Left hindlimb (tissue), 1 donor: ENCODE measurements around the gene EPB41L2.

ENCODE experiments used
- DNase-seq: peaks from one replicate; pipeline ENCODE4 v3.0.0-alpha.2; 2018

EPB41L2 gene

DNA sequence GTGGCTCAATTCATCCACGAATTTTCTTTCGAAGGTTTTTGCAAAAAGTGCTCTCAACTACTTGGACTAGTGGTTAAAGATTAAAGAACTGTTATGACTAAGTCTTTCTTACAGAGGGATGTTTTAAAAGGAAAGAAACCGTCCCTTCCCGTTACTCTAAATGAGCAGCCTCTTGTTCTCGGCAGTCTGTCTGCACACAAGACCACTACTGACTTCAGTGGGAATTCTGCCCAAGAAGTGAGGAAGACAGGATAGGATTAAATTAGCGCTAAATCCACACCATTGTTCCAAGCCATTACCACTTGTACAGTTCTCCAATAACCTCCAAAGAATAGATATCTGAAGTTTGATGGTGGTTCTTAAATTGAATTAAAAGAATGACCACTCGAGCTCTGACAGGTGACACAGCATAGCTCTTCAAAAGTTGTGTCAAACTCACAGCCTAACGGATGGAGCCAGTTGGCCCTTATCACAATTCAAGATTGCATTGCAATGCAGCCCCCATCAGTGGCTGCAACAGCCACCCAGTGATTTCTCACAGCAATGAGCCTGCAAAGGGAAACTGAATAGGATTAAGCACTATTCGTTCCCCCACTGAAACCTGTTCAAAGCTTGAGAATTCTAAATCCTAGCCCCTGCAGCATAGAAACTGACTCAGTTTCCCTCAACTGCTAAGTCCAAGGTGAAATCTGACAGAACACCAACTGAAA, 1.8 kb downstream of the EPB41L2 start:
- DNase-seq, result no peak

DNA sequence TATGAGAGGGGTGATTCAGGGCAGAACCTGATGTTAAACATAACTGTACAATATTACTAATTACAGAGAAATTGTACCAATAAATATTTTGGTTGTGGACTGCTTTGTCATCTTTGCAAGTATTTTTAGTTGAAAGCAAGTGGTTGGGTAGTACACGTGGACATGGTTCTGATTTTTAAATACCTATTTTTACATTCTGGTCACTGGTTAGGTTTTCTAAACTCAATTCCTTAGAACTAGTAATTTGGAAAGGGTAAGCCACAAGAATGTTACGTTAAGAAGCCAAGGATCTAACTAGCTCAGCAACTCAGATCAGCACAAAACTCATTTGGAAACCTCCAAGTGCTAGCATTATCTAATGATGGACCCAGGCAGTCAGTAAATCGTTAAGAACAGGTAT, 2.7 kb downstream of the EPB41L2 start:
- no peak for DNase-seq

DNA sequence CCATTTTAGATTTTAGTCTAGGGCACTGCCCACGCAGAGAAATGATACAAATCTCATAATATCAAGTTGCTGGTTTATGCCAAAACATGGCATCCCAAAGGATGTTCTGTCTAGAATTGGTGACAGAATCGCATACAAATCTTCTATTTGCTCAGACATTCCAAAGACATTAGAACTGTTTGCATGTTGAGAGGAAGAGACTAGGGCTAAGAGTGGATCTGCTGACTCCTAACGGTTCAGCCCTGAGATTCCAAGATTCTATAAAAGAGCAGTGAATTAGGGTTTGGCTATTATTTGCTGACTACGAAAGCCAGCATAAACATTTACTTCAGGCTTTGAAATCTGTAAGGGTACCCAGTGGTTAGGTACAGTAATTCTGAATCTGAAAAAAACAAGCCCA, 3.6 kb downstream of the EPB41L2 start:
- DNase-seq, result no peak

DNA sequence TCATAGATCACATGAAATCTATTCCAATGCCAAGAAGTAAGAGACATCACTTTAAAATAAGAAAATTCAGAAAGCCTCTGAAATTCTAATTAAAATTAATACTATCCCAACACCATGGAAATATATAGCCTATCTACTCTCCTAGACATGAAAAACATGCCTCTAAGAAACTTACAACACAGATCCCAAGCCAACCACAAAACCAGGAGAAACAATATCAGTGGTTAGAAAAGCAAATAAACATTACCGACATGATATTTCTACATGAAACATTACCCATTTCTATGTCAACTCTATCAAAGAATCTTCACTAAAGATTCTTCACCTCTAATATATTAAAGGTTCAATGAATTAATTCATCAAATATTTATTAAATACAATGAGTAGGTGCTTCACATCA, 4.8 kb downstream of the EPB41L2 start:
- no peak for DNase-seq

DNA sequence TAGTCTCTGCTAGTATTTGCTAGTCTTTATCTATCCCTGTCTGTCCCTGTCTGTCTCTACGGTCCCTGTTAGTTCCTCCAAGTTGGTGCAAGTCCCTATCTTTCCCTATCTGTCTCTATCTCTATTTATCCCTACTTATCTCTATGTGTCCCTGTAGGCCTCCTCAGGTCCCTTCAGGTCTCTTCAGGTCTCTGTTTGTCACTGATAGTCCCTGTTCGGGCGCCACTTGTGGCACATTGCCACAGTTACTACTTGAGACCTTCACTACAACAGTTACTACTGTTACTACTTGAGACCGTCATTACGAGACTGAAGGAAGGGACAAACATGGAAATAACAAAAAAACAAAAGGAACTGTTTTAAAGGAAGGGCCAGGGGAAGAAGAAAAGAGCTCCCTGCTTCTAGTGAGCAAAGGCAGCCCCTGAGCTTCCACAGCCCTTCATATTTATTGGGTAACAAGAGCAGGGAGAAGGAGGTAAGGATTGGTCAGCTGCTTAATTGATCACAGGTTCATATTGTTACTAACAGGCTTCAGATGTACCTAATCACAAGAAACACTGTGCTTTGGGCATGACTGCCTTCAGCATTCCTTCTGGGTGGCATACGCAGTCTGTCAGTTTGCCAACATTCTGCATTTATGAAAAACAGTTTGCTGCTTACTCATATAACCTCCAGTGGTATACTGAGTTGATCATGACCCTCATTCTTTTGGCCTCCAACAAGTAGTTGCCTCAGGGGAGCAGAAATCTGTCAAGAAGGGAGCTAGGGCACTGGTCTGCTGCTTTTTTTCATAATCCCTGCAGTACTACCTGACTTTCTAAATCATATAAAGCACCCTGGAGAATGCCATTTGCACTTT, 8.4 kb downstream of the EPB41L2 start:
- DNase-seq, result no peak

DNA sequence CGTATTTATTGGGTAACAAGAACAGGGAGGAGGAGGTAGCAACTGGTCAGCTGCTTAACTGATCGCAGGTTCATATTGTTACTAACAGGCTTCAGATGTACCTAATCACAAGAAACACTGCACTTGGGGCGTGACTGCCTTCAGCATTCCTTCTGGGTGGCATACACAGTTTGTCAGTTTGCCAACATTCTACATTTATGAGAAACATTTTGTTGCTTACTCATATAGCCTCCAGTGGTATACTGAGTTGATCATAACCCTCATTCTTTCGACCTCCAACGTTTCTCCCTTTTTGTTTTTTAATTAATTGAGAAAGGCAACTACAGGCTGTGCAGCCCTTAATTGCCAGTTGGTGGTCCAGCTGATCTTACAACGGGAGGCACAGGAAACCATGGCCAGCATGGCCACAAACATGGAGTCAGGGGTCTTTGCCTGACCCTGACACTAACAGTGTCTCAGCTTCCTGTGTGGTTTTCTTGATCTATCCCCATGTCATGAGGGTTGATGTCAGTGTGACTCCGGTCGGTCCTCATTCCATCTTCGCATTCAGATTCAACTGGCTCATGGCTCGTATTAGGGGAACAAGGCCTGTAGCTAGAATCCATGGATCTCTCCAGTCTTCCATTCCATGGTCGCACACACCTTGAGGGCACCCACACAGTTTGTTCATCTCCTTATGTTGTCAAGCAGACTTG, 9.4 kb downstream of the EPB41L2 start:
- no peak for DNase-seq

DNA sequence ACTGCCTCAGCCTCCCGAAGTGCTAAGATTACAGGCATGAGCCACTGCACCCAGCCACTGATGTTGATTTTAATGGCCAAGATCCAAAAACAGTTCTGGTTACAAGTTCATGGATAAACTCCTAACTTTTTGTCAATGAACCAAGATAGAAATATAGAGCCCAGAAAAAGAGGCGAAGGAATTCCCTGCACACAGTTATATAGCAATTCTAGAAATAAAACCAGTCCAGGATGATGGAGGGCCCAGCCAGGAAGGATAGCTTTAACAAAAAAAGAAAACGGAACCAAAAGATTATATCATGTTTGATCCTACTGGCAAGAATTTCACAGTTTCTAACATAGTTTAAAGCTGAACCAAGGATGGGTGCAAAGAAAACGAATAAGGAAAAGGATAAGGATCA, 10.9 kb downstream of the EPB41L2 start:
- no peak for DNase-seq

DNA sequence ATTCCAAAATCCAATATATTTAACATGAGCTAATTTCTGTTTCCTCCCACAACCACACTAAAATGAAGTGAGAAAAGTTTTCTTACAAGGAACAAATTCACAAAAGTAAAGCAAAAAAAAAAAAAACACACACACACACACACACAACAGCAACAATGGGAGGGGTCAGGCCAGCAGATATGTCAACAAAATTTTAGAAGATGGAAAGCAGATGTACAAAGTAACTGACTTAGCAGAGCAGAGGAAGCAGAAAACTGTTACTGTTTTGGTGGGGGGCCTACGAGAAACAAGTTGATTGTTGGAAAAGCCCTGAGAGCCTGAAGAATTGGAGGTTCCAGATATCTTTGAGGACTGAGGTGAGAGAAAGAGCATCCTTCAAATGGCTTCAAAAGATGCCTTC, 11.7 kb downstream of the EPB41L2 start:
- no peak for DNase-seq

DNA sequence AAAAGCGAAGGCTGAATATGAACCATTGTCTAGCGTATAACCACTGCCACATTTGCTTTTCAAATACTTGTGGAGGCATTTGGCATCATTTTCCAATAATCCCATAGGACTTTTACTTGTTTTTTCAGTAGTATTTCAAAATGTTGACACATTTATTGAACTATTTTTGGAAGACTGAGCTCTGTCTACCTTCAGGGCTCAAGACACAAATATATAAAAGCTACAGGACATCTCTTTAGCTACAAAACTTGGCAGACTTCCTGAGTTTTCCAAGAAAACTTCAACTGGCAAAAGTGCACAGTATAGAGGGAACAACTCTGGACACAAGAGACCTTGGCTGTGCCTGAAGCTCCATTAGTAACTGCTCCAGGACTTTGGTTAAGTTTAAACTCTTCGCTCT, 13.4 kb downstream of the EPB41L2 start:
- DNase-seq, result no peak

DNA sequence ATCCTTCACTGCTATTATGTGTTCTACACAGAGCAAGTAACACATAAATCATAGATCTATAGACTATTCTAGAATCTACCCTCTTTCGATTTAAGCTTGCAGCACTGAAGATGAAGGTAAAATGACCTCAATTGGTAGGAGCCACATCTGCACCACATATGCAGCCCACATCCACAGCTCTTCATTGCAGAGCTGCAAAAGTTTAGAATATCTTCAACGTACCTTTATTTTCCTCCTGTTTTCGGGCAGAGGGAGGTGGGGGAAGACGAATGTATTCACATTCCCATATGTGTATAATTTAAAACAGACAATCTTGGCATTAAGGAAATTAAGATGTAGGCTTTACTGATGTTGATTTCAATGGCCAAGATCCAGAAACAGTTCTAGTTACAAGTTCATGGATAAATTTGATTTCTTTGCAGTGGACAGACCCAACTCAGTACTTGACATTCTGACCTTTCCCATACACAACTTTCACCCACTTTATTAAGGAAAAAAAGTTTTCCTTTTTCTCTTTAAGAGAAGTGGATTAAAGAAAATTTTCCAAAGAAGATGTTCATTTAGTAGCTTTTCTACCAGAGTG, 14.0 kb downstream of the EPB41L2 start:
- no peak for DNase-seq

DNA sequence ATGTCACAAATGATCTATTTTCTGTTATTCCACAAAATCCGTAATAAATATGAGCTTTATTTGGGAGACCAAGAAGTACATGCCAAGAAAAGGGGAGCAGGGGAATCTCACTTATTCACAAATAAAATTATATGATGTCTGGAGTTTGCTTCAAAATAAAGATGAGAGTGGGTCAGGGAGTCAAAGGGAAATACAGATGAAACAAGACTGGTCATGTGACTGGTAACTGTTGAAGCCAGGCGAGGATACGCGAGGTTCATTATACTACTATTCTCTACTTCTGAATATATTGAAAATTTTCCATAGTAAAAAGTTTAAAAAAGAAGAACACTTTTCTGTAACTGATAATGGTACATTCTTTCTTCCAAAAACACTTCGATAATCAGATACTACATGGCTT, 14.6 kb downstream of the EPB41L2 start:
- no peak for DNase-seq

DNA sequence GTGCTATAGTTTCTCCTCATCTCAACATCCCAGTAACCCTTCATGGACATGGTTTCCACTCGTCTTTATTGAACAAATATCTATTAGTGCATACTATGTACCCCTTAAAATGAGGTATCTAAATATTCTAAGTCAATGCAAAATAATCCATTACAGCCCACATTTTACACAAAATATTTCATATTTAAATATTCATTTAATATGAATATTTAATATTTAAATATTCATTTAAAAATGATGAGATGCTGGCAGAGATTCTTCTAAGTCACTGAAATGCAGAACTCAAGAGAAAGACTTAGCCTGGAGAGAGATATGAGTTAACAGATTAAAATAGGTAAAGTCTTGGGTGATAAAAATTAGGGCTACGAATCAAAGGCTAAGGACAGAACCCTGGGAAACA, 17.9 kb downstream of the EPB41L2 start:
- DNase-seq, result no peak

DNA sequence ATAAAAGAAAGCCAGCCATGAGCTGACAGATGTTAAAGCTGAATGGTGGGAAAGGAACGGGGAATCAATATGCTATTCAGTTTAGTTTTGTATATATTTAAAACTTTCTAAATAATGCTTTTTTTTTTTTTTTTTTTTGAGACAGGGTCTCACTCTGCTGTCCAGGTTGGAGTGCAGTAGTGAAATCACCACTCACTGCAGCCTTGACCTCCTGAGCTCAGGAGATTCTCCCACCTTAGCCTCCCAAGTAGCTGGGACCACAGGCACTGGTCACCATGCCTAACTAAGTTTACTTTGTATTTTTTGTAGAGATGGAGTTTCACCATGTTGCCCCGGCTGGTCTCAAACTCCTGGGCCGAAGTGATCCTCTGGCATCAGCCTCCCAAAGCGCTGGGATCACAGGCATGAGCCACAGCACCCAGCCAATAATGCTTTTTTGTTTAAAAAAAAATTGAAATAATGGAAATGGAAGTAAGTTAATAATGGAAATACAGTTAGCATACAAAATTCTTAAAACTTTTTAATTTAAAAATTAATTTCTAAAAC, 19.1 kb downstream of the EPB41L2 start:
- no peak for DNase-seq

DNA sequence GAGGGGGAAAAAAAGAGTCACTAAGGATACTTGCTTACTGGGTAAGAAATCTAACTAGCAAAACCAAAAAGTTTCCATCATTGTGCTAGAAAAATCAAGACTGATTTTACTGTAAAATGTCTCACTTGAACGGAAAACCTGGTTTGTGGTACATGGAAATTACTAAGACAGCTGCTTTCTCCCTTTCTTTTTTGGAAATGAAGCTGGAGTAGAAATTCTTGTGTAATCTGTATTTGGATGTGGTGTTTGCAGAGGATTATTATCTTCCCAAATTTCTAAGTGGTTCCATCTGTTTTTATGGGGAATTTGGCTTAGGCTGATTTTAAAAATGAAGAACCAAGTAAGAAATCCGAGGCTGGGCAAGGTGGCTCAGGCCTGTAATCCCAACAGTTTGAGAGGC, 20.4 kb downstream of the EPB41L2 start:
- DNase-seq, result no peak

DNA sequence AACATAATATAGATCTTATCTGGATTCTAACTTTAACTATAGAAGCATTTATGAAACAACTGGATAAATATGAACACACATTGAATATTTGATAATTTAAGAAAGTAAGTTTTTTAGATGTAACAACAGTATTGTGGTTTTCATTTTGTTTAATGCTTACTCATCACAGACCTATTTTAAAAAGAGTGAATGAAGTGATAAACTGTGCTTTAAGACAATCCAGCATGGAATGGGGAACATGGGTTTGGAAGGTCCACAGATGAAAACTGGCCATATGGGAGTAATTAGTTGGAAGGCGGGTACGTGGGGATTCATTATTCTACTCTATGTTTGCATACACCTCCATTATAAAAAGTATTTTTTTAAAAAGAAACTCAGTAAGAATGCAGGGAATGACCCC, 21.2 kb downstream of the EPB41L2 start:
- no peak for DNase-seq

DNA sequence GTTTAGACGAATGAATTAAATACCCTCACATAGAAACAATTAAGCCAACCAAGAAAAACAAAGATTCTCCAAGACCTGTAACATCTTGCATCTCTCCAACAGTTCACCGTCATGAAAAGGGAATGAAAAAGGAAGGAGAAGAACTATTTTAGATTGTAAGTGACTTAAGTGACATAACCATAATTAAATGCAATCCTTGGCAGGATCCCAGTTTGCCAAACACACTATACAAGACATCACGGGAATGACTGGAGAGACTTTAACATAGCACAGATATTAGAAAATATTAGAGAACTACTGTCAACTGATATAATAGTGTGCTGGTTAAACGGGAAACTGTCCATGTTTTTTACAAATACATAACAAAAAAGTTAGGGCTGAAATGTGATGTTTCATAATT, 22.2 kb downstream of the EPB41L2 start:
- DNase-seq, result no peak

DNA sequence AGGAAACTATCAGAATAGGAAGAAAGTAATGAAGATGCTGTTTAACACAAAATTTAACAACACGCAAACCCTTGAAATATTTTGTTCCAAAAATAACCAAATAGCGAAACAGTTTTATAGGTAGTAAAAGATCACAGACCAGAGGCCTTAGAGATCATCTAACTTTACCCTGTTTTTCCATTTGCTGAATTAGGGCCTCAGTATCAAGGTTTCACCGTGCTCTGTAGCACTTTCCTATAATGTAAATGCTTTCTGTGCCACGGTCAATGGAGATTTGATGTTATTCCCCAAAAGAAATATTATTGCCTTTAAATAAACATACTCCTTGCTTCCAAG, 23.7 kb downstream of the EPB41L2 start:
- no peak for DNase-seq

DNA sequence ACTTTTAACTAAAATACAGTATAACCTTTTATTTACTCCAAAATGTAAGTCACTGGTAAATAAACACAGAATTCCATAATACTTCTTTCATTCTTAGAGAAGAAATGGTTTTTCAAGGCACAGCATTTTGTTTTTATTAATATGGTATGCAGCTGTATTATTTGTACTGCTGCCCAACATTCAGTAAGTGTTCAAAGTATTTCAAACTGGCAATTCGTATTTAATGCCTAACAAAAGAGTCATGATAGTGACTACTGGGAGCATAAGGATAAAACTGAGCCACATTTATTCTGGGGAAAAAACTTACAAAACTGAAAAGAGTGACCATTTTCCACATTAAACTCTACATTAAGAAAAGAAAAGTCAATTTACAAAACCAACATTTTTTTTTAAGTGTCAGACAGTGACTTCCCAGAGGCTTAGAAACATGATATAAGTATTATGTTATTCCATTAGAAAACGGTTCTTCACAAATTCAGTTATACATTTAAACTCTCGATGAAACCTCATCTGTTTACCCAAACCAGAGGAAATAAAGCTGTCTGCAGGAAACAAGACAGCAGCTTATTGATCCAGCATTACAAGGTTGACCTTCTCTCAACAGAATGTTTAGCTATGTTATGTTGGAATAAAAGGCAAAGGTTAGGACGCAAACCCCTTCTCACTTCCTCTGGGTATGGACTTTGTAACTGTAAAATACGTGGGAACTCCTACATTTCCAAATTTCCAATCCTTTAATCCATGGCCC, 24.3 kb downstream of the EPB41L2 start:
- no peak for DNase-seq

DNA sequence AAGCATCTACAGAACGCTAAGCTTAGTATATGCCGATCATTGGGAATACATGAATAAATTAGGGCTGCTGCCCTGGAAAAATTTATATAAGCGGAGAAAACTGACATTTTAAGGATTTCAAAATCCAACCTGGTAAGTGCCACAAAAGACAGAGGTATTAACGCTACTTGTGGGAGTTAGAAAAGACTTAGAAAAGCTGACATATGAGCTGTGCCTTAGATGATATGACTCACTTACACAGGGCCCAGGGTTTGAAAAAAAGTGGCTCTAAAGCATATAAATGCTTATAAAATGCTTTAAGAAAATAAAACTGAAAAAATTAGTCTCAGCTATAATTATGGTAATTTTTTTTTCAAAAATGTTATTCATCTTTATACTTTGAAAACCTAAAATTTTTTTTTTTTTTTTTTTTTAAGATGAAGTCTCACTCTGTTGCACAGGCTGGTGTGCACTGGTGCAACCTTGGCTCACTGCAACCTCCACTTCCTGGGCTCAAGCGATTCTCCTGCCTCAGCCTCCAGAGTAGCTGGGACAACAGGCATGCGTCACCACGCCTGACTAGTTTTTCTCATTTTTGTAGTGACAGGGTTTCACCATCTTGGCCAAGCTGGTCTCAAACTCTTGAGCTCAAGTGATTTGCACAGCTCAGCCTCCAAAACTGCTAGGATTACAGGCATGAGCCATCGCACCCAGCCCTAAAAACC, 25.7 kb downstream of the EPB41L2 start:
- DNase-seq, result no peak

DNA sequence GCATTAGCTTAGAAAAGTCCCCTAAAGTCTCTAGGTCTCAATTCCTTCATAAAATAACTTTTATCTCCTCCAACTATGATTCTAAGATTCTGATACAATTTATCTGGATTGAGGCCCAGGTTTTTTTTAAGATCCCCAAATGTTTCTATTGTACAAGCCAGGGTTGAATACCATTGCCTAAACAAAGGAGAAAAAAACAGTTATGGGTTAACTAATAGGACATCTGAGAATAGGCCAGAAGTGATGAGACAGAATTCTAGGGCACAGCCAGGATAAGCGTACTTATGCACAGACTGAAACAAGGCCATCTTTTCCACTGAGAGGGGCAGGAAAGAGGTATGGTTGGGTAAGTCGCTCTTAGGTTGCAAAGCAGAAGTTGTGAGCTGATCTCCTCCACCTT, 26.4 kb downstream of the EPB41L2 start:
- DNase-seq, result no peak

DNA sequence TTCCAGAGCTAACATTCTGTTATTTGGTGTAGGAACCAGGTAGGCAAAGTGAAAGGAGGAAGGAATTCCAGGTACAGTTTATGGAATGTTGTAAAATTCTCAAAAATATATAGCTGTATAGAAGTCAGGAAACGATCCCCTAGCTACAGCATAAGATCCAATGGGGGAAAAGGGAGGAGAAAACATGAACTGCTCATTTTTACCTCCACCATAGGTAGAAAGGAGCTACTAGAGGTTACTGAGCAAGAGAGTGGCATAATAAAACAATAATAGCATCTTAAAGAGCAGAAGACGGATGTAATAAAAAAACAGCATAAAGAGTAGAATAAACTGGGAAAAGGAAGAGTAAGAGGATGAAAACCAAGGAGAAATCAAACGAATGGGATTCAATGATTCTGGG, 26.9 kb downstream of the EPB41L2 start:
- no peak for DNase-seq

DNA sequence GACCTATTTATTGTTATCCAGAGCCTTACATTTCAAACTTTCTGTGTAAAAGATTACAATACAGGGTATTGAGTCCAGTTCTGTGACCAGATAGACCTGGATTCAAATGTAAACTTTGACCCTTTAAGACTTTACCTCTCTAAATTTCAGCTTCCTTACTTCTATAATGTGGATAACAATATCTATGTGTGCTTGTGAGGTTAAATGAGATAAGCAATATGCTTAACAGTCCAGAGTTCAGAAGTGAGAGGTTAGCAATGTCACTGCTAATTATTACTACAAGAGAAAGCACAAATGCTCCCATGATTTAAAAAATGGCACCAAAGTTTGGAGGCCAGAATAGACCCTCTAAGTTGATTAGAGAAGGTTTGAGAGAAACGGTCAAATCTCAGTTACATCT, 27.5 kb downstream of the EPB41L2 start:
- no peak for DNase-seq
